NOMO-1 treated with DMSO at 0.1 percent for 48 hours (cell line): ENCODE data around the gene MFSD6.
"Not testable (repeated sequence)": the region's sequence is repeated elsewhere in the genome, so short reads cannot be mapped to it uniquely, and the experiment has no call there.

Source experiments
- DNase-seq: peaks from one replicate; lab custom pipeline; 2025; ENCODE audit not compliant: unreplicated experiment; lab: John Stamatoyannopoulos, UW

The MFSD6 gene

GRCh38 chr2:190460487-190460886, 52.3 kb downstream of the MFSD6 start:
- DNase-seq = no peak

- DNase-seq = no peak
Observed at GRCh38 chr2:190462181-190462580, 54.0 kb downstream of the MFSD6 start.

GRCh38 chr2:190462611-190463010, 54.5 kb downstream of the MFSD6 start:
- DNase-seq = no peak

- DNase-seq = no peak
Observed at GRCh38 chr2:190465060-190465459, 56.9 kb downstream of the MFSD6 start.

DNA sequence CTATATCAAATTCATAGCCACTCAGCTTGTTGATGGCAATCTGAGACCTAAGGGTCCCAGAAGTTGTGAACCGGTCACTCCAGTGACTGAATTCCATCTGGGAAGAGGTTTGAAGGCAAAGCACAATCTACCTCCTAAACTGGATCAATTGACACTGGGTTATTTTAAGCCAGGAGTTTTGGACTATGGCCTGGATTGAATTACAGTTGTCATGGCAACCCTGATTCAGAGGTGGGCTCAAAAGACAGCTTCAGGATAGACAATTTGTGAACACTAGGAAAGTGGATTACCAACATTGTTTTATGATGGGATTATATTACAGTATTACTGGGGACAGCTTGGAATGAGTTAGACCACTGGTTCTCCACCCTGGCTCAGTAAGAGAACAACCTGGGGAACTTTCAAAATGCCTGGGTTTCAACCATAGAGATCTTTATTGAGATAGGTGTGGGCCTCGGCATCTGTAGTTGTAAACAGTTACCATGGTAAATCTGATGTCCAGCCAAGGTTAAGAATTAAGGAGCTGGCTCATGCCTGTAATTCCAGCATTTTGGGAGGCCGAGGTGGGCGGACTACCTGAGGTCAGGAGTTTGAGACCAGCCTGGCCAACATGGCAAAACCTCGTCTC, 58.8 kb downstream of the MFSD6 start:
- DNase-seq = no peak

- no peak for DNase-seq
Observed at GRCh38 chr2:190467575-190468083, 59.5 kb downstream of the MFSD6 start.

DNA sequence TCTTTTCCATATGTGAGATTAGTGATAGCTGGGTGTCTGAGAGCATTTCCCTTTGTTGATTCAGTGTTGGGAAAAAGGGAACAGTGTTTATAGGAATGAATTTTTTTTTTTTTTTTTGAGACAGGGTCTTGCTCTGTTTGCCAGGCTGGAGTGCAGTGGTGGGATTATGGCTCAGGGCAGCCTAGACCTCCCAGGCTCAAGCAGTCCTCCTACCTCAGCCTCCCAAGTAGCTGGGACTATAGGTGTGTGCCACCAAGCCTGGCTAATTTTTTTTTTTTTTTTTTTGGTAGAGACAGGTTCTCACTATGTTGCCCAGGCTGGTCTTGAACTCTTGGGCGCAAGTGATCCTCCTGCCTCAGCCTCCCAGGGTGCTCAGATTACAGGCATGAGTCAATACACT, 60.2 kb downstream of the MFSD6 start:
- not testable (repeated sequence) for DNase-seq

DNA sequence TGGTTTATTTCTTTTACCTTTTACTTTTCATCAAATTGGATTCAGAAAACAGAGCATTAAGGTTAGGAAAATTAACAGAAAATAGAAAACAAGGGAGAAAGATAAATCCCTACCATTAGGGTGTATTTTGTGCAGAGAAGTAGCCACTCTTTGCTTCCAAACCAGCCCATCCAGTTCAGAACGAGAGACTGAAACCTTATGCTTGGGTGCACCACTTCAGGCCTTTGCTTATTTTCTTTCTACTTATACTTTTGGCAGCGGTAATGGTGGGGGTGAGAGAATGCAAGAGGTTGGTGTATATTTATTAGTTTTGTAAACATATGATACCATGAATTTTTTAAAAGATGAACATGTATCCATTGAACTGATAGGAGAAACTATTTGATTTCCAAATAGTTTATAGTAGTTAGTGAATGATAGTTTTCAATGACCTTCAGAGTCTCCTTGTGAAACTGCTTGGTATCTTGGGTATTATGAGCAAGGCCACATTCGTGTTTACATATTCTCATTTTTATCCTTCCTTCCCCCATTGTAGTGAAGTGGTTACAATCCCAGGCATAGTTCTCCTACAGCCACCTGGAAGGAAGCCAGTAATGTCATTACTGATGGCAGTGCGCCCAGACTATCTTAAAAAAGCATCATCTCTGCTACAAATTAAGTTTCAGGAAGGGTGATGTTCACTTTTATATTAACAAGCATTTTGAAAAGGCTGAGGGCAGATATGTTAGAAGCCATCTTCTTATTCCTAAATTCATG, 60.8 kb downstream of the MFSD6 start:
- DNase-seq = no peak

DNA sequence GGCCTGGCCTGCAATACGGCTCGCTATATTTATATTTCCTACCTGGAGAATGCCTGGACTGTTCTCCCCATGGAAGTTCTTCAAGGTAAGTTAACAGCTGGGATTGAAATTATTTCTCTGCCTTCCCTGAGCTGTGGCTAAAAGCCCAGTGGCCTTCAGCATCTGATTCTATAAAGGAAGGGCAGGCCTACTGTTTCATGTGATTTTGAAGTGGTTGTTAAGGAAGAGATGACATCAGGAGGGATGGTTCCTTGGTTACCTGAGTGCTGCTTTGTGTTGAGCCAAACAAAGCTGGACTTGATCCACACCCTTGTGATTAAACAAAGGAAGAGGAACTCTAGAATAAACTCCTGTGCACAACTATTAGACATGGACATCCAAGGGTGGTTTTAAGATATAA, 61.6 kb downstream of the MFSD6 start:
- DNase-seq = no peak

DNA sequence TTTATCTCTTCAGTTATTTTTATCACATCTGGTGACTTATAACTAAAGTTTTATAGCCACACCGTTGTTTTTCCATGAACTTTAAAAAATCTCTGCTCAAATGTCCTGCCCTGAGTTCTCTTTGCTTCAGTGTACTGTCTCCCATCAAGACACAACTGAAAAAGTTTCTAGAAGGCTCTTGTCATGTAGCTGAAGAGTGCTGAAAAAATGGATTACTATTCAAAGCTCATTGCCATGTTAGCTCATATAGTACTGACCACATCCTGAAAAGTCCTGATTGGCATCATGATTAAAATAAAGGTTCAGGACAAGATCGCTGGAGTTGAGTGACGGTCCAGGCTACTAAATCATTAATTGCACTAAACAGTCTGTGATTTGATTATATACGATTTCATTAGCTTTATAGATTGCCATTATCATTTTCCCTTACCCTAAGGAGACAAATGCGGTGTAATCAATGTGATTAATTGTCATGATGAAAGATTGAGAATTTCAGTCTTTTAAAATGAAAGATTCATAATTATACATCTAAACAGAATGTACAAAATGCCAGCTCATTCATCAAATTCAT, 62.2 kb downstream of the MFSD6 start:
- DNase-seq = no peak

GRCh38 chr2:190477661-190478454, 69.7 kb downstream of the MFSD6 start:
- no peak for DNase-seq

GRCh38 chr2:190478572-190479195, 70.5 kb downstream of the MFSD6 start:
- no peak for DNase-seq

- DNase-seq = no peak
Observed at GRCh38 chr2:190481339-190481738, 73.2 kb downstream of the MFSD6 start.

DNA sequence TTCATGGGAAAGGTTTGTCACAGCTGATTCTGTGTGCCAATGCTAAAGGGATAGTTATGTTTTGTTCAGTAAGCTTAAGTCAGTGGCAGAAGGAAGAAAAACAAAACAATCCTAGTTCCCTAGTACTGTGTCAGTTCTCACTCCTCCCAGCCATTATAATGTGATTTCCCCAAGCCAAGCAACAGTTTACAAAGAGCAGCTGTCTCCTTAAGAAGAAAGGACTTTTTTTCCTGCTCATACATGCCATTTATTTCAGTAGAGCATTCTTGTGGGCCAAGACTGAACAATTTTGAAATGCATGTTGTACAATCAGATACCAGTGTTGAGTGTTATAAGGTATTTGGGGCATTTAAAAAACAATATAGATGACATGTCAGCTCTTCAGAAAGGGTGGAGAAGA, 74.3 kb downstream of the MFSD6 start:
- DNase-seq = no peak

GRCh38 chr2:190486037-190486623, 78.0 kb downstream of the MFSD6 start:
- no peak for DNase-seq

GRCh38 chr2:190488516-190489233, 80.5 kb downstream of the MFSD6 start:
- DNase-seq = no peak

- no peak for DNase-seq
Observed at GRCh38 chr2:190489475-190489874, 81.3 kb downstream of the MFSD6 start.

DNA sequence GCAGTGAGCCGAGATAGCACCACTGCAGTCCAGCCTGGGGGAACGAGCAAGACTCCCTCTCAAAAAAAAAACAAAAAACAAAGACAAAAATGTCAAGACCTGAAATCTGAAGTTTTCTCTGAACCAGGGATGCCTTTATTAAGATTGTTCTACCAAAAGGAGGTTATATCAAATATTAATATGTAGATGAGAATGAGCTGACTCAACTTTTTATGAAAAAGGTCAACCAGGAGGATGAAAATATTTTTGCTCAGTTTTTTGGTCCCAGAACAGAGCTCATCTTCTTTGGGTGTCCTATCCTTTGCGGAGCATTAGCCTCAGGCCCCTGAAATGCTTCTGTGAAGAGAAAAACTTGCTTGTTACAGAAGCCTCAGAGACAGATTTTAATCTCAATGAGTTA, 82.3 kb downstream of the MFSD6 start:
- DNase-seq = no peak

- no peak for DNase-seq
Observed at GRCh38 chr2:190493095-190493494, 84.9 kb downstream of the MFSD6 start.
